GM18517 (cell line): ENCODE measurements around the gene SLX4.
"Not testable (repeated sequence)": the region's sequence is repeated elsewhere in the genome, so short reads cannot be mapped to it uniquely, and the experiment has no call there.

Experiments
- ATAC-seq: cut with Tn5 transposase; IDR thresholded peaks from one replicate; pipeline ENCODE4 v1.9.1; 2021; ENCODE audit warnings: mild to moderate bottlenecking, moderate library complexity; ENCODE audit not compliant: unreplicated experiment

SLX4 gene

DNA sequence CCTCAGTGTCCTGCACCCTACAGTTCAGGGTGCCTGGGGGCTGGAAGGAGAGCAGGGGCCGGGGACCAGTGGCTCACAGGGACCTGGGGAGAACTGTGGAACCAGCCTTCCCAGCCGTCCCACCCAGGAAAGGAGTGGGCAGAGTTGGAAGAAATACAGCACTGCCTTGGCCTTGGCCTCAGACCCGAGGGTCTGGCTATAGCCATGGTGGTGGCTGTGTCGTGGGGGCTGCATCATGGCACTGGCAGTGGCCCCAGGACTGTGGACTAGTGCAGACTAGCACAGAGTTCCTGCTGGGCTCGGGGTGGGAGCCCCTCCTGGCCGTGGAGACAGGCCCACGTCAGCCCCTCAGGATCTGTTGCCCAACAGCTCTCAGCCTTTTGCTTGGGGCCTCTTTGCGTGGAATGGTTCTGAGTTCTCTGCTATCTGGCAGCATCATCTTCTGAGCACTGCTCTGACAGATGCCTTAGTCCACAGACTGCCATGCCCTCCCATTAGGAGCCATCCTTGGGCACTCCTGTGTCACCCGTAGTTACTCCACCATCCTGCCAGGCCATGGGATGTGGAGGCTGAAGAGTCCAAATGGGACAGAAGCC lies 30.5 kb upstream of the SLX4 start:
- ATAC-seq: no peak

DNA sequence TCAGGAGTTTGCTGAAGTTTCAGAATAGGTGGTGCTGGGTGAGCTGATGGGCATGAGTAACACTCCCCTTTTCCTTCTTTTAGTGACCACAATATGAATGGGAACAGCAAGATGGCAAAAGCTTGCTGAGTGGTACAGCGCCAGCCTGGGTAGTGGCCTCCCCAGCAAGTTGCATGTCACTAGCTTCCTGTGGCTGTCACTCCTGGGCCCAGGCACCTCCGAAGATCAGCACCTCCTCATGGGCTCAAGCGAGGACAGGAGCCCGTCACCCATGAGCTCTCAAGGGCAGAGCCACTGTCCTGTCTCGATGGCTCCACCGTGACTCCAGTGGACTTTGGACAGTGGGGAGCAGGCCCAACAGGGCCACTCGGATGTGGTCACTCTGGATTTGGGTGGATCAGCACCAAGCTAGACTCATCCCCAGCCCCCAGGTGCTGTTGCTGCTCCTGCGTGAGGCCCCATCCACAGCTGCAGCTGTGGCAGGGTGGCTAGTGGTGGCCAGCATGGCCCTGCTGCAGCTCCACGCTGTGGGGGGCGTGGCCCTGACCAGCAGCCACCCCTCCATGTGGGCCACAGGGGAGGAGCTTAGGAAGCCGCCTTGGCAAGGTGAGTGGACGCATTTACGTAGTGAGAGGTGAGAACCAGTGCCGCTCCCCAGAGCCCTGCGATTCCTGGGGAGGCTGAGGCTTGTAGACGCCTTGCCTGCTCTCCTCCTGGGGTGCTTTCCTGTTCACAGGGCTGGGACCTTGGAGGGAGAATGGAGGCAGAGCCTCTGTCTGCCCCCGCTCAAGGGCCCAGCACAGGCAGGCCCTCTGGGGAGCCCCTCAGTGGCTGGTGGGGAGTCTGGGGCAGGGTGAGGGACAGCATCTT lies 29.5 kb upstream of the SLX4 start:
- no peak for ATAC-seq

DNA sequence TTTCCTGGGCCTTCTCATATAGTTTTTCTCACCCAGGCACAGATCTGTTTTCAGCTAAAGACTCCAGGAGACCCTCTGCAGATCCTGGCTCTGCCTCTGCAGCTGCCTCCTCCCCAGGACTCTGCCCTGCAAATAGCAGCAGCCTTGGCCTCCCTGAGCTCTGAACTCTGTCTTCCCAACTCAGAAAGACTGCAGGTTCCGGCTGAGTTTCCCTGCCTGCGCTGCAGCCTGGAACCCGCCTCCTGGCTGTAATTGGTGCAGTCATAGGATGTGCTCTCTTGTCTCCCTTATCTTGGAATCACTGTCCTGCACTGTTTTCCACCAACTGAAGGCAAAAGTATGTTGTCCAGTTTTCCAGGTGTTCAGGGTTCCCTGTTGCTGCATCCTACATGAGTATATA lies 28.8 kb upstream of the SLX4 start:
- ATAC-seq: no peak

DNA sequence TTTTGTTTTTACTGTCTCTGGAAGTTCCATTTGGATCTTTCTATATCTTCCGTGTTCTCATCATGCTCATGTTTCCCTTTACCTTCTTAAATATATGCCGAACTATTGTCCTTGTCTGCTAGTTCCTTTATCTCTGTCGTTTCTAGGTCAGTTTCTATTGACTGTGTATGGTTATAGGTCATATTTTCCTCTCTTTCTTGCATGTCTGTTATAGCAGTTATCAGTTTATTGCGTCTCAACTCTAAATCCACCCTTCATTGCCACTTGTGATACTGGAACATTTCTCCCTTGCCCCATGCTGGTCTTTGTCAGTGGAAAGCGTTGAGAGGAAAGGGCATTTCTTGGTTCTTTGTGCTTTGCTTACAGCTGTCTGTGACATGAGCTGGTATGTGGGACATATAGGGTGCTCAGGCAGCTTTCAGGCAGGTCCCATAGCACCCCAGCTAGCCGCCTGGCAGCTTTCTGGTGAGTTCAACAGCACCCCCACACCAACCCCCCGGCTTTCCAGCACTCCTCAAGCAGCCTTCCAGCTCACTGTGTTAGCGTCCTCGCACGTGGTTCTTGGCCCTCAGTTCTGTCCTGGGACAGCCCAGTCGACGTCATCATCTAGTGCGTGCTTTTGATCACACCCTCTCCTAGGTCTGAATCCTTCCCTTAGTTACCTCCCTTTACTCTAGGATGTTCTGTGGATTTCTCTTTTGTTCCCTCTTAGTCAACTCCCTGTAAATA lies 27.7 kb upstream of the SLX4 start:
- no peak for ATAC-seq

DNA sequence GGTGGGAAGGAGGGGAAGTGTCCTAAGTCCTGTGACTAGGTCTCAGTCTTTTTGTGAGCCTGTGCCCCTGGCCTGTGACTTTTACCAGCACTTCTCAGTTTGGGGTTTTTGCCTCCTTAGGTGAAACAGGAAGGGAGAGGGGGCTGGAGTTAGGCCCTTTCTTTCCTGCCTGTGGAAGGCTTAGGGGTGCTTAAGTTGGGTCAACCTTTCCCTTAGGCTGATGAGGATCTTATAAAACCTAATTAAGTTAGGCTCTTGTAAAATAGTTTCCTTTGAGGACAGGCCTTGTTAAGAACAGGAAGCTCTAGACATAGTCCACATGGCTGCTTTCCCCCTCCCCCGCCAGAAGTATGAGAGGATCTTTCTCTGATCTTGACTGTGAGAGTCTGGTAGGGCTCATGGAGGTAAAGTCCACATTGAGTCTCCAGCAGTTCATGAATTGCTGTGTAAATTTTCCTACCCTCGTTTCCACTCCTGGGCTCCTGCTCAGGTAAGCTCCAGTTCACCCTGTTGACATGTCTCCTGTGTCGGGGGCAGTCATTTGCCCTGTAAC lies 26.0 kb upstream of the SLX4 start:
- ATAC-seq: no peak

DNA sequence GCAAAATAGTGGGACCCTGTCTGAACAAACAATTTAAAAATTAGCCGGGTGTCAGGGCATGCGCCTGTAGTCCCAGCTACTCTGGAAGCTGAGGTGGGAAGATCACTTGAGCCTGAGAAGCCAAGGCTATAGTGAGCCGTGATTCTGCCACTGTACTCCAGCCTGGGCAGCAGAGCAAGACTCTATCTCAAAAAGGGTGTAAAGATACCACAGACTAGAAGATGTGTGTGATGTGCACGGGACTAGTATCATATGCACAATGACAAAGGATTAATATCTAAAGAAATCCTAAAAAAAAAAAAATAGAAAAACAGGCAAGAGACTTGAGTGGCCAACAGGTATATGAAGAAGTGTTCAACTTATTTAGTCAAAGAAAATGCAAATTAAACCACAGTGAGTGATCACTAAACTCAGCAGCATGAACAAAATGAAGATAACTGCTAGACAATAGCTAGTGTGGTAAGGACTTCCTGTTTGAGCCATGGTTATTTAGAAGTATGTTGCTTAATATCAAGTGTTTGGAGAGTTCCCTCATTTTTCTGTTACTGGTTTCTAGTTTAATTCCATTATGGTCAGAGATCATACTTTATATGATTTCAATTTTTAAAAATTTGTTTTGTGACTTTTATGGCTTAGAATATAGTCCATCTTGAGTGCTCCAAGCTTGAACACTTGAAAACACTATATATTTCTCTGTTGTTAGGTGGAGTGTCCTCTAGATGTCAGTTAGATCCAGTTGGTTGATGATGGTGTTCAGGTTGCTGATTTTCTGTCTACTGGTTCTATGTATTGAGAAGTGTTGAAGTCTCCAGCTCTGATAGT lies 14.7 kb upstream of the SLX4 start:
- ATAC-seq: peak; percentile 61

DNA sequence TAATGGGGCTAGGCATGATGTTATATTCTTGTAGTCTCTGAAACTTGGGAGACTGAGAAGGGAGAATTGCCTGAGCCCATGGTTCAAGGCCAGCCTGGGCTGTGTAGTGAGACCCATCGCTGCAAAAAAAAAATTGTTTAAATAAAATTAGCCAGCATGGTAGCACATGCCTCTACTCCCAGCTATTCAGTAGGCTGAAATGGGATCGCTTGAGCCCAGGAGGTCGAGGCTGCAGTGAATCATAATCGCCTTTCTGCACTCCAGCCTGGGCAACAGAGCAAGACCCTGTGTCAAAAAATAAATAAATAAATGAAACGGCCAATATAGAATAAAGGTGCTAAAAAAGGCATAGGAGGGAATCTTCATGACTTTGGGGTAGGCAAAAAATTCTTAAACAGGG lies 13.9 kb upstream of the SLX4 start:
- no peak for ATAC-seq

DNA sequence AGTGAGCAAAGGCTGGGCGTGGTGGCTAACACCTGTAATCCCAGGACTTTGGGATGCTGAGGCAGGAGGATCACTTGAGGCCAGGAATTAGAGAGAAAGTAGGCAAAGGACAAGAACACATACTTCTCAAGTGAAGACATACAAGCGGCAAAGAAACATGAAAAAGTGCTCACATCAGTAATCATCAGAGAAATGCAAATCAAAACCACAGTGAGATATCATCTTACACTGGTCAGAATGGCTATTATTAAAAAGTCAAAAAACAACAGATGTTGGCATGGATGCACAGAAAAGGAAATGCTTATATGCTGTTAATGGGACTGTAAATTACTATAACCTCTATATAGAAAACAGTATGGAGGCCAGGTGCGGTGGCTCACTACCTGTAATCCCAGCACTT lies 12.2 kb upstream of the SLX4 start:
- no peak for ATAC-seq

DNA sequence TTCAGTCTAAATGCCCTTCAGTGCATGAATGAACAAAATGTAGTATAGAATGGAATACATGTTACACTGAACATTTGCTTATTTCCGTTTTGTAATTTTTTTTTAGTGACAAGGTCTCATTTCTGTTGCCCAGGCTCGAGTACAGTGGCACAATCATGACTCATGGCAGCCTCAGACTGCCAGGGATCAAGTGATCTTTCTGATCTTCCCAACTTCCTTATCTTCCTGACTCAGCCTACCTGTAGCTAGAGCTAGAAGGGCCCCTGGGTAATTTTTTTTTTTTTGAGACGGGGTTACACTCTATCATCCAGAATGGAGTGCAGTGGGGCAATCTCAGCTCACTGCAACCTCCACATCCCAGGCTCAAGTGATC lies 7.3 kb upstream of the SLX4 start:
- no peak for ATAC-seq

DNA sequence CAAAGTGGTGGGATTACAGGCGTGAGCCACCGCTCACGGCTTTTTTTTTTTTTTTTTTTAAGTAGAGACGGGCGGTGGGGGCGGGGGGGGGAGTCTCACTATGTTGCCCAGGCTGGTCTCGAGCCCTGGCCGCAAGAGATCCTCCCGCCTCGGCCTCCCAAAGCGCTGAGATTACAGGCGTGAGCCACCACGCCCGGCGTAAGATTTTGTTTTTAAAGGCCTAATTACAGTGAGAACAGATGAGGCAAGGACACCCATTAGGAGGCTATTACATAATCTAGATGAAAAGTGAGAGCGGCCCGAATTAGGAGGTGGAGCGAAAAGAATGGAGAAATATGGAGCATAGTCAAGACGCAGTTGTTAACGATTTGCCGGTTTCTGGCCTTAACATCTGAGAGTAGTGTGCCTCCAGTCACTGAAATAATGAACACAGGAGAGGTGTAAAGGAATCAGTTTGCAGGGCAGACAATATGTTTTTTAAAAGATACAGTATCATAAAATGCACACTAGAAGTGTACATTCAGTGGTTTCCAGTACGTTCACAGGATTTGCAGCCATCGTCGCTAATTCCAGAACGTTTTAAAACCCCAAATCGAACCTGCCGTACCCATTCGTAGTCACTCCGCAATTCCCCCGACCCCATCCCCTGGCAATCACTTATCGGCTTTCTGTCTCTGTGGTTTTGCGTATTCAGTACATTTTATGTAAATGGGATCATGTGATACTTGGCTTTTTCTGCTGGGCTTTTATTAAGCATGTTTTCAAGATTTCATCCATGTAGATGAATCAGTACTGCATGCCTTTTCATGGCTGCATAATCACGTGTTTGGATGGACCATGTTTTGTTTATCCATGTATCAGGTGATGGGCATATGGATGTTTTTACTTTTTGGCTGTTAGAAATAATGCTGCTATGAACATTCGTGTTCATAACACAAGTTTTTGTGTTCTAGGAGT lies 1.4 kb upstream of the SLX4 start:
- ATAC-seq: no peak

DNA sequence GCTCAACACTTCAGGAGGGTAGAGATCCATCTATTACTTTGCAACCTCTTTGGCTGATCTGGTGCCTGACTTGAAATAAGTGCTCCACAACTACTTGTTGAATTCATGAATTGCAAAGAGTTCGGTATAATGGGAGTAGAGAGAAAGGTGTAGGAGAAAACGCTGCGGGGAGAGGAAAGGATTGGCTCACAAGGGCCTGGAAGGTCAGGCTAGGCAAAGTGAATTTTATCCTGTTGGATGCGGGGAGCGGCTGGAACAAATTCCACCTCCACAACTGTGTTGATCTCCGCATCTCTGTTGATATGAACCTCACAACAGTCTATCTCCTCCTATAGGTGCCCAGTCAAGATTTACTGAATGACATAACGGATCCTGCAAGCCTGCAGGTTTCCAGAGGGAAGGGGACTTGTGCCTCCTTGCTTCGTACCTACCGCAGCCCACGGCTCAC lies 684 bp downstream of the SLX4 start:
- ATAC-seq: no peak

DNA sequence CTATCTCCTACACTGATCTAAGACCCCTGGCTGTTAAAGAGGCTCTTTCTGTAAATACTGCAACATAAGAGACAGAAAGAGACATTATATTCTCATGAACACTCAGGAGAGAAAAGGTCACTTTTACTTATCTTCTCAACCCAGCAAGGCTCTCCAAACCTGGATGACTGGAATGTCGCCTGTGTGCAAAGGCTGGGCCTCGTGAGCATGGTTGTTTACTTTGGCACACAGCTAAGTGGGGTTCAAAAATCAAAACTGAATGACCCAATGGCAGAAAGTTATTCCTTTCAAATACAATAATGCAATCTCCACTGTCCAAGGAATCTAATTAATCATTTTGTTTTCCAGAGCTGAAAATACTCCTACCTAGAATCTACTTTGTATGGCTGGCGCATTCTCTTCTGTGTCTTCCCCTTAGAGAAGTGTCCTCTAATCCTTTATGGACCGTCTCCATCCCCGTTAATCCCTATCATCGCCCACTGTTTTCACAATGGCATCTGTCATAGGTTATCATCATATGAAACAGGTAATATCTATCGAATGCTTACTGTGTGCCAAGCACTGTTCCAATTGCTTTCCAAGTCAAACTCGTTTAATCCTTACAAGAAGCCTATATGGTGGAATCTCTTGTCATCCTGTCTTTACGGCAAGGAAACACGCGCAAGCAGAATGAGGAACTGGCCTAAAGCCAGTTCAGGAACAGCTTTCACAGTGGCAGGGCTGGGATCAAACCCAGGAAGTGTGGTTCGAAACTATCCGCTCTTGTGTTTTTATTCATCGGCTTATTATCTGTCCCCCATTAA lies 1.3 kb downstream of the SLX4 start:
- no peak for ATAC-seq

DNA sequence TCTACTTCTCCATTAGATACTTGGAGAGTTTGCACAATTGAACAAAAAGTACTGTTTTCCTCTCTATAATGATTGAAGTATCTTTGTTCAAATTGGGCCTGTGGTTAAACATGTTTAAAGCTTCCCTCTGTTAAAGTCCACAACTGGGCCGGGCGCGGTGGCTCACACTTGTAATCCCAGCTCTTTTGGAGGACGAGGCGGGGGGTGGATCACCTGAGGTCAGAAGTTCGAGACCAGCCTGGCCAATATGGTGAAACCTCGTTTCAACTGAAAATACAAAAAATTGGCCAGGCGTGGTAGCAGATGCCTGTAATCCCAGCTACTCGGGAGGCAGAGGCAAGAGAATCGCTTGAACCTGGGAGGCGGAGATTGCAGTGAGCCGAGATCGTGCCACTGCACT lies 2.4 kb downstream of the SLX4 start:
- not testable (repeated sequence) for ATAC-seq

DNA sequence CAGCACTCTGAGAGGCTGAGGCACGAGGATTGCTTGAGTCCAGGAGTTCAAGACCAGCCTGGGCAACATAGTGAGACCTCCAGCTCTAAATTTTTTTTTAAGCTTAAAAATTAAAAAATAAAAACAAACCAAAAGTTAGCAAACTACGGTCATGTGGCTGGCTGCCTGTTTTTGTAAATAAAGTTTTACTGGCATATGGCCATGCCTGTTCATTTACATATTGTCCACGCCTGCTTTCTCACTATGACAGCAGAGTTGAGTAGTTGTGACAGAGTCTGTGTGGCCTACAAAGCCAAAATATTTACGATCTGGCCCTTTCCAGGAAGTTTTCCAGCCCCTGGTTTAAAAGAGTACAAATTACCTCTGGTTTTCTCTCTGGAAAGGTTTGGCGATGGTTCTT lies 3.3 kb downstream of the SLX4 start:
- ATAC-seq: no peak

DNA sequence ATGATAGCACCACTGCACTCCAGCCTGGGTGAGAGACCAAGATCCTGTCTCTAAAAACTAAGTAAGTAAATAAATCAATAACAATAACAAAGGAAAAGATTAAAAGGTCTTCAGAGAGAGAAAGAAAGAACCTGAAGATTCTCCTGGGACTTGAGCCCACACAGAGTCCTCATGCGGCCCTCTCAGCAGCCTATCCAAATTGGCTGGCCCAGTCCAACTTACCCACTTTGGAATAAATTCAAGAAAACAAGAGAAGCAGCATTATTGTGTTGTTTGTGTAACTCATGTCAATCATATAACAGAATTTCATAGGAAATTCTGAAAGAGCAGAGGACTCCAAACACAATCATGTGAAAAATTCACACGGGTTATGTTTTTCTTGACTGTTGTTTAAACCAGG lies 3.8 kb downstream of the SLX4 start:
- ATAC-seq: no peak

DNA sequence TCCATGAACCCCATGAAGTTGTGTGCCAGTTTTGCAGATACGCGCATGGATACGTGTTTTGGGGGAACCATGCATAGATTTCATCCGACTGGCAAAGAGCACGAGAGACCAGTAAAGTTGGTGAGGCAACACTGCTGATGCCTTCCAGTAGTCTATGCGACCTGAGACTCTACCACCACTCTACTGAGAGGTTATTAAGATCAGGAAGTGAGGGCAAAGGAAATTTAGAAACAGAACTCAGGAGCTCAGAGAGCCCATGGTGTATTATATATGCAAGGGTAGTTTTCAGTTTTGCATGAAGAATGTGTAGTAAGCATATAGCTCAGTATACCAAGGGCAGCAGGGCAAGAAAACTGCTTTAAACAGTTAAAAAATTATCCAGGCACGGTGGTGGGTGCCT lies 4.2 kb downstream of the SLX4 start:
- ATAC-seq: no peak

DNA sequence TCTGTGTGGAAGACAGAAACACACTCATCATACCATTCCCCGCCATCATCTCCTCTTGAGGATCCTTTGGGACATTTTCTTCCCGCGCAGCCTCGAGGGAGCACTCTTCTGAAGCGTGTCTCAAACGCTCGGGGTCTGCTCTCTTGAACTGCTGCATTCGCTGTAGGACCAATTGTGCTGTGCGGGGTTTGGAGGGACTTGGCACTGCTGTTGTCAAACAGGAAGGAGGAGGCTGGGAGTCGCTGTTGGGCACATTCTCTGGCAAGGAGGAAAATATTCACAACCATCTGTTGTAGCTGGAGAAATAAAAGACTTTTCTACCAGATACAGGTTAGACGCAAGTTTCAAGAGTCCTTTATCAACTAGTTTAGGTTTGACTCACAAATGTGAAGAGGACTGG lies 5.0 kb downstream of the SLX4 start:
- no peak for ATAC-seq

DNA sequence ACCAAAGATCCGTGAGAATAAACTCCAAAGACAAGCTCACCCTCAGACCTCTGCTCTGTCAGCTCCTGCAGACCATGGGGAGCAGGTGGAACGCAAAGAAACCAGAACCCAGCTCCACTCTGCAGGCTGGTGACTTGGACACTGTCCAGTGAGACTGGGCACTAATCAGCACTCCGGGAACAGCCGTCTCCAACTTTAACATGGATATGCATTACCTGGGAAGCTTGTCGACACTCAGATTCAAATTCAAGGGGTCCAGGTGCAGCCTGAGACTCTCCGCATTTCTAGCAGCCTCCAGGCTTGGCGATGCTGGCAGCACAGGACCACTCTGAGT lies 9.1 kb downstream of the SLX4 start:
- ATAC-seq: no peak
